HG02642 (cell line): ENCODE measurements around the gene HOTAIR.

ENCODE experiments used
- ATAC-seq: cut with Tn5 transposase; IDR thresholded peaks from one replicate; pipeline ENCODE4 v1.9.1; 2021; ENCODE audit warnings: mild to moderate bottlenecking; ENCODE audit not compliant: unreplicated experiment, poor library complexity

Gene HOTAIR

DNA sequence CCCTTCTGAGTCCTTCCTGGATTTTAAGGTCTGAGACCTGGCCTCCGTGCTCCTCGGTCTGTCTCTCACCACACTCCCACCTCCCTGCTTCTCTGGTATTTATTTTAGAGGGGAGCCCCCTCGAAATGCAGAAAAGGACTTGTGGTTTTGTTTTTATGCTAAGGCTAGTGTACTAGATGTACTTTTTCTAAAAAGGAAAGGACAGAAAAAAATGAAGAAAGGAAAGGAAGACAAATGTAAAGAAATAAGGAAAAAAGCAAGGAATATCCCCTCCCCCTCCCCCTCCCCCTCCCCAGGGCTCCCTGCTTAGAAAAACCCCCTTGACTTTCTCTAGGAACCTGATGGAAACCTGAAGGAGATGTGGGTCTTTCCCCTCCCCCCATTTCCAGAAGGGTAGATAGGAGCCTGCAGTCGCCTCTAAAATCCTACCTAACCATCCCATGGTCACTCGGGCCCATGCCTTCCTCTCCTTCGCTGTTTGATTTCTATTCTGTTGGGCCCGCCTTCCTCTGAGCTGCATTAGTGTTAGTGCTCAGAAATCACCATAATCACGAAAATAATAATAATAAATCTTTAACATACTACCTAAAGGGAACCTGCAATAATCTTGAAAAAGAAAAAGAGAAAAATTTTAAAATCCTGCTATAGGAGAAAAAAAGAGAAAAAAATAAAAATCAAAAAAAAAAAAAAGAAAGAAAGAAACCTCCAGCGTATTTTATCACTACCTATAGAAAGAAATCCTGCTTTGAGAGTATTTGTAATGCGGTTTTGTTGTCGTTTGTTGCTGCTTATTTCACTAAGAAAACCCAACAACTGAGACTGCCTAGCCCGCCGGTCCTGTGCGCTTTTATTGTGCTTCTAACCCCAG, 37.1 kb upstream of the HOTAIR start:
- ATAC-seq = no peak

DNA sequence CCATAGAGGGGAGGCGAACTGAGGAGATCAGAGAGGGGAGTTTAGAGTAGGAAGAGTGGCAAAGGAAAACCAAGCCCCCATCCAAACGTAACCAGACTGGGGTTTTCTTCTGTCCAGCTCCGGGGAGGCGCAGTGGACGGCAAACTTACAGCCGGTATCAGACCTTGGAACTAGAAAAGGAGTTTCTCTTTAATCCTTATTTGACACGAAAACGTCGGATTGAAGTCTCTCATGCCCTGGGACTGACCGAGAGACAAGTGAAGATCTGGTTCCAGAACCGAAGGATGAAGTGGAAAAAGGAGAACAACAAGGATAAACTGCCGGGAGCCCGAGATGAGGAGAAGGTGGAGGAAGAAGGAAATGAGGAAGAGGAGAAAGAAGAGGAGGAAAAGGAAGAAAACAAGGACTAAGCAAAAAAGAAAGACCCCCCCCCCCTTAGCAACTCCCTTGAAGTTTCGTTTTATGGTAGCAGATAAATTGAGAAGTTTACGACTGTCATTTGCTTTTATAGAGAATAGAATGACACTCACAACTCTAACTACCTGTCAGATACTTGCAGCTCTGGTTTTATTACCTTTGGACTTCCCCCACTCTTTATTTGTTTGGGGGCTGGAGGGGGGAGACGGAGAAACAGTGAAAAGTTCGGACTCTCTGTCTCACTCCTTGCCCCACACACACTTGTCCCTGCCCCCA, 36.4 kb upstream of the HOTAIR start:
- ATAC-seq = no peak

DNA sequence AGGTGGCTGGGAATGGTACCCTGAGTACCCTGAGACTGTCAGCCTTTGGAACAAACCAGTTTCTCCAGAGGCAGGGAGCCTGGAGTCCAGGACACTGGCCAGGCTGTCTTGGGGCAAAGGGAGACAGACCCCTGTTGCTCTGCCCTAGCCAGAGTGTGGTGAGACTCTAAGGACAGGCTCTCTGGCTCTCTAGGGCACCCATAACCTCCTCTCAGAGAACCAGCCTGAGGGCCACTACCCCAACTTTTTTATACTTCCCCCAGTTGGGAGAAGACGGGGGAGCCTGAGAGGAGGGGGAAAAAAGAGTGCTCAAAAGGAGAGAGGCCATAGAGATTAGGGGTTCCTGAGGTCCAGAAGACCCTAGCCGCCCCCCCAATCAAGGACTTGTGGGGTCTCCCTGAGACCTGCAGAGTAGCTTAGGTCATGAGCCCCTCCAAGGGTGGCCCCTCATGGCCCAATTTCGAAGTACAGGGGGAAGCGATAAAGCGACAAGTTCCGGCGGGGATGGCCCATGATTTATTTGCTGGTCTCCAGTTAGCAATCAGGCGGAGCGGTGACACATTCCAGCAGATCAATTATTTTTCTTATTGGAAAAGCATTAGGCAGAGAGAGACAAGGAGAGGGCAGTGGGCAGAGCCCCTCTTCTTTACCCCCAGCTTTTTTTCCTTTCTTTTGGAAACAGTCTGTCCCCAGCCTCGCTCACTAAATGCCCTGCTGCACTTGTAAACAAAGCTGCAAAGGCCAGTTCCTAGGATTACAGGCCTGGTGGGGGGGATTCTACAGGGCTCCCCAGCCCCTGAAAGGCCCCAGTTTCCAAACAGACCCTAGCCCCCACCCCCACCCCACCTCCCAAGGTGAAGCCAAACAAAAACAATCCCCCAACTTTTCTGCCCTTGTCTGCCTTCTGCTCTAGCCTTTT, 35.6 kb upstream of the HOTAIR start:
- ATAC-seq = no peak

DNA sequence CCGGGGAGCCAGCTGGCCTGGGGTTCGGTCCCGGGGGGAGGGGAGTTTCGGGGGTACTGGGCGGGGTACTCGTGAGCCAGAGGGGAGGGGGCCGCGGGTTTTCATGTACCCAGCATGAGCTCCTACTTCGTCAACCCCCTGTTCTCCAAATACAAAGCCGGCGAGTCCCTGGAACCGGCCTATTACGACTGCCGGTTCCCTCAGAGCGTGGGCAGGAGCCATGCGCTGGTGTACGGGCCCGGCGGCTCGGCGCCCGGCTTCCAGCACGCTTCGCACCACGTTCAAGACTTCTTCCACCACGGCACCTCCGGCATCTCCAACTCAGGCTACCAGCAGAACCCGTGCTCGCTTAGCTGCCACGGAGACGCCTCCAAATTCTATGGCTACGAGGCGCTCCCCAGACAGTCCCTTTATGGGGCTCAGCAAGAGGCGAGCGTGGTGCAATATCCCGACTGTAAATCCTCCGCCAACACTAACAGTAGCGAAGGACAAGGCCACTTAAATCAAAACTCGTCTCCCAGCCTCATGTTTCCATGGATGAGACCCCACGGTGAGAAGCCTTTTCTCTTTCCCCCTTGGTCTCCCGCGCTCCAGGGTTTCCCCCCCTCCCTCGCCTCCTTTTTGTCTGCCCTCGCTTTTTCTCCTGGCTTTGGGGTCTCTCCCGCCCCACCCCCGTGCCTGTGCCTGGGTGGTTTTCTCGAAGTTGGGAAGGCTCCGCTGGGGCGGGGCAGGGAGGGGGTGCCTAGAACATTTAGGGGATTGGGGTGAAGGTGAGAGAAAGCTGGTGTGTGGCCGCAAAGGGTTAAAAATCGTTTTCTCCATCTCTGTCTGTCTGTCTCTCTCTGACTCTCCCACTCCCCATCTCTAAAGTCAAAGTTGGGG, 34.7 kb upstream of the HOTAIR start:
- no peak for ATAC-seq

DNA sequence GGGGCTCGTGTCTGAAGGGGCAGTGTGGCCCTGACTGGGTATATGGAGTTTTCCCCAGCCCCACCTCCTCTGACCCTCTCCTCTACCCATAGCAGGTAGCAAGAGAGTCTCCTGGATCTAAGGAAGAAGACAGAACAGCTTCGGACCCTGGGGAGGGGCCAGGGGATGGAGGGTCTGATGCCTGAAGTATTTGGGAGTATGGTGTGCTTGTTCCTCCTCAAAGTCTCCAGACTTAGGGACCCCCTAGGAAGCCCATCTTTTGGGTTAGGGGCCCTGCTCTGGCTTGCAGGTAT, 33.5 kb upstream of the HOTAIR start:
- no peak for ATAC-seq

DNA sequence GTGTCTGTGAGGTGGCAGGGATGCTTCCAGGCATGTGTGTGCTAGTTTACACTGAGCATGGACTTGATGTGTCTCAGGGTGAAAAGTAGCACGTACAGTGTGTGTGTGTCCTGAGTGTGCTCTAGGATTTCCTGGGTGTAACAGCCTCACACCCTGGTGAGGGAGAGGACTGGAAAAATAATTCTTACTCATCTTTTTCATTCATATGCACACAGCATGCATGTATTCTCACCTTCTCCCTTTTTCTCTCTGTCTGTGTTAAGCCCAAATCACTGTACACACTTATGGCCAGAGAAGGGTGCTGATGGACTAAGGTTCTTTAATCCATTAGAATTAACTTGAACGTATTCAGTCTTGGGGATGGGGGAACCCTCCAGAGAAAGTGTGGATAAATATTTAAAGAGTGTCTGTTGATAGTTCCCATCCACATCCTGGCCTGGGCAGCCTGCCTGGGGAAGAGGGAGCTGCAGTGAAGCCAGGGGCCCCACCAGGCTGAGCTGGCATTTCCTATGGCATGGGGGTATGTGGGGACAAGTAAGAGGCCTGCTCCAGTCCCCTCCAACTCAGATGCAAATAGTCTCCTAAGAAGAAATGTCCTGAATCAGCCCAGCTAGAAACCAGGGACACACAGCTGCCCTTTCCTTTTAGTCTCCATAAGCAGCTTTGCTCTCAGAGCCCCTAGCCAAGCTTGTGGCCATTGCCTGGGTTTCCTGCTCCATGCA, 32.9 kb upstream of the HOTAIR start:
- no peak for ATAC-seq

DNA sequence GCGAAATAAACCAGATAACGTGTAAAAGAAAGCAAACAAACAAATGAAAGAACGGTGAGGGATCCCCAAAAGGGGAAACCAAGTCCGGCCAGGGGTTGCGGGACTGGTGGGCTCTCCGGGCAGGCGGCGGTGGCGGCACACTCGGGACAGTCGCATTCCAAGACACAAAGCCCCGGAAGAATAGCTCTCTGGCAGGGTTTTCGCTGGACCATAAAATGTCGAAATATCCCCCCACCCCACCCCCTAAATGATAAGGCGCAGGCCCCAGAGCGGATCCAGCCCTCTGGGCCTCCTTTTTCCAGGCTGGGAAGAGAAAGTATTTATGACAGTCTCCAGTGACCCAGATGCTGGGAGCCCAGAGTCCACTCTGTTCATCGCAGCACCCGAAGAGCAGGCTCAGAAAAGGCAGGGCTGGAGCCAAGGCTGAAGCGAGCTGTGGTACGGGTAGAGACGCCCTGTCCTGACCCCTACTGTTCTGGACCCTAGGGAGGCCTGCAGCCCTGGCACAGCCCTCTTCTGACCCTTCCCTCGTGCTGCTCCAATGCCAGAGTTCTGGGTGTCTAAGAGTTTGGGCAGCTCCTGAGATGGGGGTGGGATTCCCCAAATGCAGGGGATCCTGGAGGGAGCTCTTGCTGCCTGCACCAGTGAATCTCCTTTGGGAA, 31.9 kb upstream of the HOTAIR start:
- no peak for ATAC-seq

DNA sequence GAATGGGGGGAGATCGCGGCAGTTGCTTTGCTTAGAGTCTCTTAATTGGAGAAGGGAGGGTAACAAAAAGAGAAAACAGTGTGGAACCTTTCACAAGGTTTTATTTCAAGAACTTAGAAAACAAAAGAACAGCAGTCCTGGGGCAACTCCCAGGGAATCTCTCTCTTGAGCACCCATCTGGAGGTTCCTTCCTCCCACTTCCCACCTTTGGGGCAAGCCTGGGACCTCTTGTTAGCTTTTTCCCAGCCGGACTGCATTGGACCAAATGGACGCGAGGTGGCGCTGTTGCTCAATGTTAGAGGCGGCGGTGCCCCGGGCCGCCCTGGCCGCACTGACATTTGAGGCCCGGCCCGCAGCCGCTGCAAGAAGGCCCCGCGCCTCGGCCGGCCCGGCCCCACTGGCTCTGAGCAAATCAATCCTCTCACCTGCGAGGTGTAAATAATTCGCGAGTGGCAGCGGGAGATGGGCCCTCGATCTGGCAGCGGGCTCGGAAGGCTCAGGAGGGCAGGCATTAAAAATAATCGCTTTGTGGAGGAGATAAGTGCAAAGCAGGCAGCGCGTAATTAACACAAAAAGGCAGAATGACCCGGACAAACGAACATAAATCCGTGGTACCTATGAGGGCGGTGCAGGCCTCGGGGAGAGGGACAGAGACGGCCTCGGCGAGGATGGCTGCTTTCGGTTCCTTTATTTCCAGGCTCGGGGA, 31.3 kb upstream of the HOTAIR start:
- peak; percentile 74 for ATAC-seq

DNA sequence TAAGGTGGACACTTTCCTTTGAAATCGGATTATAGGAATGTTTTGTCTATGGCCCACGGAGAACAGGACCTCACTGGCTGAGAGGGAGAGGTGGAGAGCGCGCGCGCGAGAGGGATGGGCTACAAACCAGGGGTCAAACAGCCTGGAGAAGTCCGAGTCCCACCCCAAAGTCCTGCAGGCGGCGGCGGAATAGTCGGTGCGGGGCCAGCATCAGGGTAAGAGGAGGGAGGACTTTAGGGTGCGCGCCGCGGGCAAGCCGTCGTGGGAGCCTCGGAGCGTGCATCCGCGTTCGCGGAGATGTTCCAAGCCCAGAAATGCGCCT, 30.7 kb upstream of the HOTAIR start:
- ATAC-seq = no peak

DNA sequence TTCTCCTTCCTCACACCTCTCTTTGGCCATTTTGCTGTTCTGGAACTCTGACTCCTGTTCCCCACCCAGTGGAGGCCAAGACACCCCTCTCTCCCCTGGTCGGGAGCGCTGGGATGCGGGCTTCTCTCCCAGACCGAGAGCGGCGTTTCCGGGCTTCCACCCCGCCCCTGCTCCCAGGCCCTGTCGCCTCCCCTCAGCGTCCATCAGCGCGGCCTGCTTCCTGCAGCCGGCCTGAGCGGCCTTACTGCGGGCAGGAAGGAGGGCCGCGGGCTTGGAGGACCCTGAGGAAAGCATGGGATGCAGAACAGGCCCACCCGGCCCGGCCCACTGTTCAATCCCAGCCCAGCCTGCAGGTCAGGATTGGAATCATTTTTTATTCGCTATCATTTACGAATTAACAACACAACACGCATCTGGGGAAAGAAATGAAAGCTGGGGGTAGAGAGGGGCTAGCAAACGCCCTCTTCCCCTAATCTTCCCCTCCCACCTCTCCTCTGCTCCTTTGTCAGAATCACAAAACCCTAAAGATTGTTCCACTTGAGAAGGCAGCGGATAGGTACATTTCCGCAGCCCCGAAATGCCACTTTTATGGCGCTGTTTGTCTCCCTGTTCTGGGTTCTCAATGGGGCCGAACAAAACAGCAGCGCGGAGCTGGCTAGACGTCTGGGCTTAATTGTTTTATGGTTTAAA, 30.2 kb upstream of the HOTAIR start:
- no peak for ATAC-seq

DNA sequence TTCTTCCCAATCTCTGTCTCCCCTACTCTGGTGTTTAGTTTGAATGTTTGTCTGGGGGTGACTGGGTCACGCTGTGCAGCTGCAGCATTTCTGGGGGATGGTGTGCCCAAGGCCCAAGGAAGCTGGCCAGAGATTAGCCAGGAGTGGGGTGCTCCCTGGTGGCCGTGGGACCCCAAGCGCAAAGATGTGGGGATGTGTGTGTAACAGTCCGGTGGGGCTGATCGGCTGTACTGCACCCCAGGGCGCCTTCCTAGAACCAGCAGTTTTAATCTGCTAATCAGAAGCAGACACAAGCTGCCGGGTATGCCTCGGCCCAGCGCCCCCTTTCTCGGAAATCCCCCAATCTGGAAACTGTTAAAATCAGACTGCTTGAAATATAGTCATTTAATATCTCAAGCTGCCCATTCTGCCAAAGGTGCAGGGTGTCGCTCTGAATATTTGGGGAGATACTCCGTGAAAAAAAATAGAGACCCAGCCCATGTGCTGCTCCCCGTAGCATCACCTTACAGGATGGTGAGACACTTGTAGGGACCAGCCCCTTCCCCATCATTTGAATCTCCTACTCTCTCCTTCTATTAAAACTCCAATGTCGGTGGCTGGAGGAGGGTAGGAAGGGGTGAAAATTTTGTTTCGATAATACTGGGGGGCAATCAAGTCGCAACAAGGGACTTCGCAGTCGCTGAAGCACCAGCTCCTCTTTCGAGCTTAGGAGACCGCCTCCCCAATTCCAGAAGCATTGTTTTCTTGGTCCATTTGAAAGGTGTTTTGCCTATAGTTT, 29.5 kb upstream of the HOTAIR start:
- ATAC-seq = no peak

DNA sequence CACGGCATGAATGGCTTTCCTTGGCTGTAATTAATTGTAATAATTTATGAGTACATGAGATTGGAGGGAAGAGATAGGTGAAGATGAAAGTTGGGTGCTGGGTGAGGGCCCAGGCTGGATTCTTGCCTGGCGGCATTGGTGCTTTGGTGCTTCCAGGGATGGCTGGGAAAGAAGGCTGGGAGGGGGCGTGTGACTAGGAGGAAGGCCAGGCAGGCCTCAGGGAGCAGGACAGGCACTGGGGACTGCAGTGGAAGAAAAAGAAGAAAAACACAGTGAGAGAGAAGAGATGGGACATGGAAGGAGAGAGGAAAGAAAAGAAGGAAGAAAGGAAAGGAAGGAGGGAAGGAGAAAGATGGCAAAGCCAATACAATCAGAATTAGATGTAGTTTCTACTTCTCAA, 28.9 kb upstream of the HOTAIR start:
- no peak for ATAC-seq

DNA sequence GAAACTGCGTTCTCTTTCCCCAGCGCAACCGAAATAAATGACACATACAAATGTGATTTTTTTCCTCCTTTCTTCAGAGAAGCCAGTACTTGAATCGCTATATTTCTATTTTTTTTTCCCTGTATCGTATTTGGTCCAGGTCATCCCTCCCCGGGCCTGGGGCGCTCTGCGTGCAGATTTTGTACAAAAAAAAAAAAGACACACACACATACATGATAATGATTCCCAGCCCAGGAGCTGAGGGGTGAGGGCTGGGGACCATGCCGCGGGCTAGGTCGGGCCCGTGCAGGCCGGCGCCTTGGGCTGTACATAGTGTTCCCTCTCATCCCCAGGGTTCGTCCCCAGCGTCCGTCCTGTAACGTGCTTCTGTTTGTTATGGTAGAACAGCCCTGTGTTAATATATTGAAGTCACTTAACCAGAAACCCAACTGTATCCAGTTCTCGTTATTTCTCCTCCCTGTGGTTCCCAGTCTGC, 28.2 kb upstream of the HOTAIR start:
- ATAC-seq = no peak

DNA sequence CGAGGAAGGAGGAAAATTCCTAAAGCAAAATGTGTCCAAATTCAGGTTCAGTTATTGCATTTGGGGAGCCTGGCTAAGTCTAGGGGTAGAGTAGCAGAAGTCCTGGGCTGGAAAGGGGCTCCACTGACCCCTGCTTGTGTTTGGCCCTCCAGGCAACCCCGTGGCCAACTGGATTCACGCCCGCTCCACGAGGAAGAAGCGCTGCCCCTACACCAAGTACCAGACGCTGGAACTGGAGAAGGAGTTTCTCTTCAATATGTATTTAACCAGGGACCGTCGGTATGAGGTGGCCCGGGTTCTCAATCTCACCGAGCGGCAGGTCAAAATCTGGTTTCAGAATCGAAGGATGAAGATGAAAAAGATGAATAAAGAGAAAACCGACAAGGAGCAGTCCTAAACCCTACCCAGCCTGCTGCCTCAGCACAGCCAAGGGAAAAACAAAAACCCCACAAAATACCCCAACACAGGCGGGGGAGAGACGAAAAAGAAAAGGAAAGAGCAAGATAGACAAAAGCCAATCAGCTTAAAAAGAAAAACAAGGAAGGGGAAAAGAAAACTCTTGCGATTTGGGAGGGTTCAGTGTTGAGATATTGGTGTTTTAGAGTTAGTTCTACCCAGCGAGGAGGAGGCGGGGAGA, 27.6 kb upstream of the HOTAIR start:
- no peak for ATAC-seq

DNA sequence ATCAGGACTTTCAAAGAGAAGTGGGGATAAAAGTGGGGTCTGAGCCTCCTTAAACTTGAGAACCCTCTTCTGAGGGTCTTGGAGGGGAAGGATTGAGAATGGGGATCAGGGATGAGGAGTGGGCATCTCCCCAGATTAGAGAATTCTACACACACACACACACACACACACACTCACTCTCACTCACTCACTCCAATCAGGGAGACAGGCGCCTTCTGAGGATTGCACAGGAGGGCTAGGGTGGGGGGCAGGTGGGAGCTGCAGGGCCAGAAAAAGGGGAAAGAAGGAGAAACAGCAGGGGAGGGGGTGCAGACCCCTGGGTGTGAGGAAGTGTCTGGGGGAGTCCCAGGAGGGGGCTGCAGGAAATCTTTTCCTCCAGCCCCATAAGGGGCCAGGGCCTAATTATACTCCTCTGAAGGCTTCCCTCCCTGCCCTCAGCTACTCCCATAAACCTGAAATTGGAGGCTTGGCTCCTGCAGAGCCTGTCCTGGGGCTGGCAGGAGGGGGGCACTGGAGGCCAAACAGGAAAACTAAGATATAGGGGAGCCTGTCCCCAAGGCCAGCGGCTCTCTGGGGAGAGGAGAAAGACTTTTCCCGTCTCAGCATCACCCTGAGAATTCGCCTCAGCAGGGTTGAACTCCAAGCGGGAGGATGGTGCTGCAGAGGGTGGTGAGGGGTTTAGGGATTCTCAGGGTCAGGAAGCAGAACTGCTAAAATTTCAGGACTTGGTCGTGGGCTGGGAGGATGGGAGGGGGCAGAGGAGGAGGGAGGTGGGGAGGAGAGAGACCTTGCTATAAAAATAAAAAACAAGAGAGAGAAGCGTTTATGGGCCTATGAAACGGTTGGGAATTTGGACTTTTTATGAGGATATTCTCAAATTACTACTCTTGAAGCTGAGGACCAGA, 26.8 kb upstream of the HOTAIR start:
- no peak for ATAC-seq
